GM18517 (cell line): ENCODE data around the gene EPS8L1.
"Not testable (repeated sequence)": the region's sequence is repeated elsewhere in the genome, so short reads cannot be mapped to it uniquely, and the experiment has no call there.

ENCODE experiments used
- ATAC-seq: cut with Tn5 transposase; IDR thresholded peaks from one replicate; pipeline ENCODE4 v1.9.1; 2021; ENCODE audit warnings: mild to moderate bottlenecking, moderate library complexity; ENCODE audit not compliant: unreplicated experiment

Gene EPS8L1

GRCh38 chr19:55075371-55075998 is at the start of gene EPS8L1:
Gene EPS8L1 (plus strand): TSS chr19:55075869. CDS start chr19:55076445, 576 bp downstream.
- no peak for ATAC-seq

- ATAC-seq, result not testable (repeated sequence)
Observed at GRCh38 chr19:55027140-55027471, 48.6 kb upstream of the EPS8L1 start.

GRCh38 chr19:55027472-55028337 is 48.0 kb upstream of the EPS8L1 start:
- no peak for ATAC-seq

GRCh38 chr19:55028757-55029156 is 46.9 kb upstream of the EPS8L1 start:
- no peak for ATAC-seq

GRCh38 chr19:55031178-55031577 is 44.5 kb upstream of the EPS8L1 start:
- ATAC-seq, result no peak

GRCh38 chr19:55032170-55032800 is 43.4 kb upstream of the EPS8L1 start:
- ATAC-seq, result no peak

- not testable (repeated sequence) for ATAC-seq
Observed at GRCh38 chr19:55032976-55033643, 42.6 kb upstream of the EPS8L1 start.

GRCh38 chr19:55034751-55035150 is 40.9 kb upstream of the EPS8L1 start:
- ATAC-seq, result no peak

- no peak for ATAC-seq
Observed at GRCh38 chr19:55036058-55036457, 39.6 kb upstream of the EPS8L1 start.

GRCh38 chr19:55037603-55038002 is 38.1 kb upstream of the EPS8L1 start:
- not testable (repeated sequence) for ATAC-seq

GRCh38 chr19:55040654-55041053 is 35.0 kb upstream of the EPS8L1 start:
- ATAC-seq, result not testable (repeated sequence)

- no peak for ATAC-seq
Observed at GRCh38 chr19:55041244-55041626, 34.4 kb upstream of the EPS8L1 start.

- no peak for ATAC-seq
Observed at GRCh38 chr19:55041627-55042343, 33.9 kb upstream of the EPS8L1 start.

- no peak for ATAC-seq
Observed at GRCh38 chr19:55042344-55042678, 33.4 kb upstream of the EPS8L1 start.

- ATAC-seq, result no peak
Observed at GRCh38 chr19:55042688-55043087, 33.0 kb upstream of the EPS8L1 start.

- ATAC-seq, result no peak
Observed at GRCh38 chr19:55044286-55044685, 31.4 kb upstream of the EPS8L1 start.

GRCh38 chr19:55044771-55045716 is 30.6 kb upstream of the EPS8L1 start:
- no peak for ATAC-seq

GRCh38 chr19:55046975-55047622 is 28.6 kb upstream of the EPS8L1 start:
- no peak for ATAC-seq

- ATAC-seq, result no peak
Observed at GRCh38 chr19:55047951-55048350, 27.7 kb upstream of the EPS8L1 start.
